ENCODE results near the gene ADAMTS9.

The ADAMTS9 gene

GRCh38 chr3:64483467-64483866 lies 204.3 kb downstream of the ADAMTS9 start:
- H3K4me3 ChIP-seq (ENCODE audit: low read depth, low read length), result no peak overlapping the region
- in situ Hi-C loops (cut with HindIII; ENCODE audit: low sequenced_read_pairs), result no loop called here
- TF ChIP-seq, protein P1, sequence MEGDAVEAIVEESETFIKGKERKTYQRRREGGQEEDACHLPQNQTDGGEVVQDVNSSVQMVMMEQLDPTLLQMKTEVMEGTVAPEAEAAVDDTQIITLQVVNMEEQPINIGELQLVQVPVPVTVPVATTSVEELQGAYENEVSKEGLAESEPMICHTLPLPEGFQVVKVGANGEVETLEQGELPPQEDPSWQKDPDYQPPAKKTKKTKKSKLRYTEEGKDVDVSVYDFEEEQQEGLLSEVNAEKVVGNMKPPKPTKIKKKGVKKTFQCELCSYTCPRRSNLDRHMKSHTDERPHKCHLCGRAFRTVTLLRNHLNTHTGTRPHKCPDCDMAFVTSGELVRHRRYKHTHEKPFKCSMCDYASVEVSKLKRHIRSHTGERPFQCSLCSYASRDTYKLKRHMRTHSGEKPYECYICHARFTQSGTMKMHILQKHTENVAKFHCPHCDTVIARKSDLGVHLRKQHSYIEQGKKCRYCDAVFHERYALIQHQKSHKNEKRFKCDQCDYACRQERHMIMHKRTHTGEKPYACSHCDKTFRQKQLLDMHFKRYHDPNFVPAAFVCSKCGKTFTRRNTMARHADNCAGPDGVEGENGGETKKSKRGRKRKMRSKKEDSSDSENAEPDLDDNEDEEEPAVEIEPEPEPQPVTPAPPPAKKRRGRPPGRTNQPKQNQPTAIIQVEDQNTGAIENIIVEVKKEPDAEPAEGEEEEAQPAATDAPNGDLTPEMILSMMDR (IDR thresholded peaks at IDR 0.05; ENCODE audit: low read depth, low read length, missing control alignments), result no peak
- DNase-seq (ENCODE audit: low read depth), result no peak

GRCh38 chr3:64475037-64475436 lies 212.8 kb downstream of the ADAMTS9 start:
- H3K4me3 ChIP-seq (ENCODE audit: low read depth, low read length), result no peak overlapping the region
- TF ChIP-seq, protein P1 (IDR thresholded peaks at IDR 0.05; ENCODE audit: low read depth, low read length, missing control alignments), result peak; percentile 27
- in situ Hi-C loops (cut with HindIII; ENCODE audit: low sequenced_read_pairs), result loop anchor here (10.0 kb wide), 1 partner anchor 440 kb away; no protein-coding TSS in a partner anchor
- DNase-seq (ENCODE audit: low read depth), result no peak

DNA sequence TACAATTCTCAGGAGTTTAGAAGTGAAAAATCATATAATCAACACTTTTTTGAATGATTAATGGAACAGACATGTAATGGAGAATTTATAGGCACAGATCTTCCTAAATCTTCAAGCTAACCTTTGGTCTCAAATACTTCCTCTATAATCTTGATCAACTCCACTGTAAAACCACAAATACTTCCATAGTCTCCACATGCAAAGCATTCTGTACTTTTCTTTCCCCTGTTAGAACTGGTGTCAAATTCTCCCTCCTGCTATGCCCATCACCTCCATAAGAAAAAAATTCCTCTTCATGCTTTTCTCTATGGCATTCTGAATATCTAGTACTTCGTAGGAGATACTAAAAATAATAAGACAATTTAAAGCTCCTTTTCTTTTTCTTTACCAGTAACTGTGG lies 214.3 kb downstream of the ADAMTS9 start:
- TF ChIP-seq, protein P1 (IDR thresholded peaks at IDR 0.05; ENCODE audit: low read depth, low read length, missing control alignments), result no peak
- DNase-seq (ENCODE audit: low read depth), result no peak
- no peak overlapping the region for H3K4me3 ChIP-seq (ENCODE audit: low read depth, low read length)
- in situ Hi-C loops (cut with HindIII; ENCODE audit: low sequenced_read_pairs), result loop anchor here (10.0 kb wide), 1 partner anchor 439 kb away; no protein-coding TSS in a partner anchor

- no peak overlapping the region for H3K4me3 ChIP-seq (ENCODE audit: low read depth, low read length)
- TF ChIP-seq, protein P1 (IDR thresholded peaks at IDR 0.05; ENCODE audit: low read depth, low read length, missing control alignments), result no peak
- in situ Hi-C loops (cut with HindIII; ENCODE audit: low sequenced_read_pairs), result loop anchor here (10.0 kb wide), 1 partner anchor 436 kb away; no protein-coding TSS in a partner anchor
- no peak for DNase-seq (ENCODE audit: low read depth)
Observed at GRCh38 chr3:64470436-64470835, 217.4 kb downstream of the ADAMTS9 start.

- DNase-seq (ENCODE audit: low read depth), result no peak
- H3K4me3 ChIP-seq (ENCODE audit: low read depth, low read length), result no peak overlapping the region
- in situ Hi-C loops (cut with HindIII; ENCODE audit: low sequenced_read_pairs), result no loop called here
- TF ChIP-seq, protein P1 (IDR thresholded peaks at IDR 0.05; ENCODE audit: low read depth, low read length, missing control alignments), result no peak
Observed at GRCh38 chr3:64467255-64467944, 220.4 kb downstream of the ADAMTS9 start.
